GM19099 (cell line): ENCODE results near the gene LRRC8E.

Experiments
- POLR2A ChIP-seq: IDR thresholded peaks from 3 replicates; pipeline ENCODE4 v1.6.1; 2011; ENCODE audit warnings: low read depth; ENCODE audit not compliant: insufficient read length; ENCODE audit errors: extremely low read depth

Gene LRRC8E

GRCh38 chr19:7904074-7905020 lies 16.0 kb downstream of the LRRC8E start:
- TF ChIP-seq POLR2A = no peak

- no peak for TF ChIP-seq POLR2A
Measured at GRCh38 chr19:7905268-7905667, 17.0 kb downstream of the LRRC8E start.

GRCh38 chr19:7905859-7906258 lies 17.5 kb downstream of the LRRC8E start:
- TF ChIP-seq POLR2A = no peak

- no peak for TF ChIP-seq POLR2A
Measured at GRCh38 chr19:7907122-7907521, 18.8 kb downstream of the LRRC8E start.

- no peak for TF ChIP-seq POLR2A
Measured at GRCh38 chr19:7907544-7907943, 19.2 kb downstream of the LRRC8E start.

GRCh38 chr19:7908078-7908699 lies 19.9 kb downstream of the LRRC8E start:
- TF ChIP-seq POLR2A = no peak

GRCh38 chr19:7908742-7909461 lies 20.6 kb downstream of the LRRC8E start:
- no peak for TF ChIP-seq POLR2A

- no peak for TF ChIP-seq POLR2A
Measured at GRCh38 chr19:7909471-7910067, 21.3 kb downstream of the LRRC8E start.

- no peak for TF ChIP-seq POLR2A
Measured at GRCh38 chr19:7910321-7911161, 22.2 kb downstream of the LRRC8E start.

- TF ChIP-seq POLR2A = no peak
Measured at GRCh38 chr19:7911508-7912143, 23.3 kb downstream of the LRRC8E start.

GRCh38 chr19:7912144-7912696 lies 23.9 kb downstream of the LRRC8E start:
- TF ChIP-seq POLR2A = no peak

GRCh38 chr19:7912697-7913564 lies 24.6 kb downstream of the LRRC8E start:
- TF ChIP-seq POLR2A = no peak
